Motor neuron (in vitro differentiated cells): Measurements from ENCODE around the gene DPYD. TPM values are rescaled to one million over a fixed set of nuclear protein-coding genes. Genes with fewer than 3 reads are reported as not detected.

Experiments used
- ATAC-seq, 8 experiments: fragments of 200-7000 bp; cut with Tn5 transposase; replicated peaks in 6 of 8; 2 replicates each; pipeline ENCODE4 v1.8.0; 2021; ENCODE audit warnings: mild to moderate bottlenecking in 8 of 8, moderate library complexity in 8 of 8
- H3K27ac ChIP-seq, 2 donors: fragments of 250-450 bp; sonication (Bioruptor Pico); 2 replicates each; pipeline ENCODE4 v1.9.0; 2021; ENCODE audit warnings: antibody characterized with exemption in 2 of 2, mild to moderate bottlenecking in 2 of 2, moderate library complexity in 1 of 2
- H3K4me1 ChIP-seq, 2 donors: fragments of 250-450 bp; sonication (Bioruptor Pico); replicated peaks in 1 of 2; 2 replicates each; pipeline ENCODE4 v1.6.1; 2021; ENCODE audit warnings: antibody characterized with exemption in 2 of 2, mild to moderate bottlenecking in 2 of 2, moderate library complexity in 1 of 2
- H3K4me3 ChIP-seq, 5 donors: fragments of 250-450 bp; sonication (Bioruptor Pico); 2 replicates each; pipeline ENCODE4 v1.9.0; 2021; ENCODE audit warnings: antibody characterized with exemption in 5 of 5, mild to moderate bottlenecking in 5 of 5, moderate library complexity in 4 of 5
- WGBS, 10 experiments: fragments of 450-650 bp; shearing (Covaris generic); methylation state at CpG; one replicate each; pipeline ENCODE4 v1.0.0; 2022; 5-methylcytosine and 5-hydroxymethylcytosine counted together
- in situ Hi-C, 9 experiments: fragments of 400-800 bp; cut with MboI; loops; one replicate each; pipeline ENCODE4 v1.15.0; 2021; ENCODE audit warnings: low sequenced_read_pairs in 9 of 9, low pct_unique_long_range_greater_than_20kb in 2 of 9; ENCODE audit not compliant: unreplicated experiment in 9 of 9
- total RNA-seq, 8 experiments: library from RNA; unstranded; fragments of 300-600 nt; gene quantifications; 2 replicates each; pipeline versions ENCODE4 v1.2.3 to v1.2.4, GENCODE V29; 2022

DPYD gene
- total RNA-seq, 8 experiments from 2014 or later, result 7.4 to 37.1 (median 14.2) TPM

DNA sequence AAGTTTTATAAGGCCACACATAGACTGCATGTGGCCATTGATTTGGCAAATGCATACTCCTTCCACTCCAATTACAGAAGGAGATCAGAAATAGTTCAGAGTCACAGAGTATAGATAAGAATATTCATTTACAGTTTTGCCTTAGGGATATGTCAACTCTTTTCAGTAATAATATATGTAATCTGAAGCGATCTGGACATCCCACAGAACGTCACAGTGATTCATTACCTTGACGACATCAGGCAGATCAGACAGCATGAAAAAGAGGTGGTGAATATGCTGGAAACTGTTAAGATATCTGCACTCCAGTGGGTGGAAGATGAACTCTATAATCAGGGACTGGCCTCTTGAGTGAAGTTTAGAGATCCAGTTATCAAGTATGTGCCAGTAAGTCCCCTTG lies 240.4 kb downstream of the DPYD start:
- in situ Hi-C loops, result no loop called here
- H3K4me1 ChIP-seq, result peaks cover 0 to 2% of the 10 kb centered on the region in 2 donors
- H3K4me3 ChIP-seq, result no peak overlapping the region
- 30 to 90% (median 67%) methylated on average over 2 to 3 of the region's 3 CpGs; no CpG with 5 or more reads in 3 of the 10 experiments for WGBS, 10 experiments
- peak; percentile 12 to 97 (median 46) for ATAC-seq
- no peak overlapping the region for H3K27ac ChIP-seq

DNA sequence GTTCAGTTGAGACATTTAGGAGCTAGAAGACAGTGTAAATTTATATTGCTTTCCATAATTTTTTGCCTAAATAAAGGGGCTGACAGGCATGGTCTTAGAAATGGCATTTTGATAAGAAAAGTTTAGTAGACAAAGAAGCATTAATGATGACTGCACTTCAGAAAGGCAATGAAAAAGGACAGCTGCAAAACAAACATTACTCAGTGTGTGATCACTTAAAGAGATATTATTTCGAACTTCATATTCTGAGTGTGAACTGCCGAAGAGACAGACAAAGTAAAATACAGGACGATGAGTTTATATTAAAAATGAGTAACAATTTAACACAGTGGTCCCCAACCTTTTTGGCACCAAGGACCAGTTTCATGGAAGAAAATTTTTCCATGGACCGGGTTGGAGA lies 243.1 kb downstream of the DPYD start:
- 63 to 96% (median 91%) methylated on average over 1 to 4 of the region's 4 CpGs; no CpG with 5 or more reads in 1 of the 10 experiments for WGBS, 10 experiments
- Histone ChIP-seq H3K27ac (no peak overlapping the region), H3K4me3 (no peak overlapping the region), H3K4me1 (peaks cover 0 to 2% of the 10 kb centered on the region in 2 donors)
- no peak for ATAC-seq
- in situ Hi-C loops, result no loop called here

DNA sequence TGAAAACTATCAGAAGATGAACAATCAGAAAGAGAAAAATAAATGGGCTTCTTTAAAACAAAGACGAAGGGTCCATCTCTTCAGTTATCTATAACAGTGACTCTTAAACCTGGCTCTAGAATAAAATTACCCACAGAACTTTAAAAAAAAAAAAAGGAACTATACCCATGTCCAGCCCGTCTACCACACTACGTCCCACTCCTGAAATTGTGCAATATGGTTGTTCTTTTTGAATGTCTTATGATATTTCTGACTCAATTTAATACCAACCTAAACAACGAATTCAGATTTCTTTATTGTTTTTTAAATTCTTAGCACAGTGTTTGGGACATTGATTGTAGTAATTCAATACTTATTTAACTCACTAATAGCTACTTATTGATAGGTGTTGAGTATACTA lies 246.3 kb downstream of the DPYD start:
- Histone ChIP-seq H3K4me3 (no peak overlapping the region), H3K4me1 (peaks cover 0 to 2% of the 10 kb centered on the region in 2 donors), H3K27ac (no peak overlapping the region)
- in situ Hi-C loops, result no loop called here
- 78 to 100% (median 89%) methylated on average over 1 to 4 of the region's 4 CpGs for WGBS, 10 experiments
- no peak for ATAC-seq

DNA sequence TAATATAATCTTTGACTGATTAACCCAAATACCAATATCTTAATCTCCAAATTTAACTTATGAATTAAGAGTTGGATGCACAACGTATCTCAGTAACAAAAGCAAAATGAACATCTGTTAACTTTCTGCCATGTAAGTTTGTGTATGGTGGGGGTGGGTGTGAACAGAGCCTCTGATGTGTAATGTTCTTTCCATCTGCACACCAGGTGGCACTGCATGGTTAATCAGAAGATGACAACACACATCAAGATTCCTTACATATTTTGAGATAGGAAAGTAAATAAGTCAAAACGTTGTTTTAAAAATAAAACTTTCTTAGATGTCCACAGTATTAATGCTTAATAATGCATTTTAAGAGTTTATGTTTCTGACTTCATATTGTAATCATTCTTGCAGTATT lies 251.9 kb downstream of the DPYD start:
- Histone ChIP-seq H3K27ac (no peak overlapping the region), H3K4me1 (no peaks in the 10 kb centered on the region), H3K4me3 (no peak overlapping the region)
- WGBS, 10 experiments, result 0 to 65% (median 21%) methylated on average over 1 to 2 of the region's 2 CpGs
- ATAC-seq, result peak in 3 of 8 experiments; percentile 53 to 76 (median 55)
- in situ Hi-C loops, result no loop called here

DNA sequence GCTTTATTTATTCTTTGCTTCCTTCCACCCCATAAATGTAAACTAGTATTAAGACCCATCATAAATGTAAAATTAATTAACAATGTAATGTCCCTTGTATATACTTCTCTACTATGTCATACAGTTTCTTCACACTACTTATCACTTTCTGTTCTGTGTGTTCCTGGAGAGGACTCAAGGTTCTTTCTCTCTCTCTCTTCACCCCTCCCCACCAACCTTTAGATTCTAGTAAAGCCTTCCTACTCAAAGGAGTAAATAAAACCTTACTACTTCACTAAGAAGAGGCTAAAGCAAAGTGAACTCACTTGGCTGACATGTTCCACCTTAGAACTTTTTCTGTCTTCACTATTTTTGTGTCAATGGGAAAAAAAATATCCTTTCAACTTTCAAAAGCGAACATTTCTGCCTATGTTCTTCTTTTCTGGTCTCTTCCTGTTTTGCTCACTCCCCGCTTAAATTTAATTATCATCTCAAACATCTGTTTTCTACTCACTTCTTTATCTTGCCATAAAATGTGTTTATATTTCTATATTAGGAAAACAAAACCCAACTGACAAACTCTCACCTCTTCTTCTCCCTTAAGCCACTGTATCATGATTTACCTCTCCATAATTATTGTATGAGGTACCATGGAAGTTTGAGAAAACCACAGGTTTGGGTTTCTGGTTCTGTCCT lies 260.3 kb downstream of the DPYD start:
- 40 to 100% (median 98%) methylated on average over 1 to 2 of the region's 2 CpGs for WGBS, 10 experiments
- no peaks in the 10 kb centered on the region for H3K4me1 ChIP-seq
- no peak overlapping the region for H3K4me3 ChIP-seq
- no peak for ATAC-seq
- no peak overlapping the region for H3K27ac ChIP-seq
- in situ Hi-C loops, result no loop called here

DNA sequence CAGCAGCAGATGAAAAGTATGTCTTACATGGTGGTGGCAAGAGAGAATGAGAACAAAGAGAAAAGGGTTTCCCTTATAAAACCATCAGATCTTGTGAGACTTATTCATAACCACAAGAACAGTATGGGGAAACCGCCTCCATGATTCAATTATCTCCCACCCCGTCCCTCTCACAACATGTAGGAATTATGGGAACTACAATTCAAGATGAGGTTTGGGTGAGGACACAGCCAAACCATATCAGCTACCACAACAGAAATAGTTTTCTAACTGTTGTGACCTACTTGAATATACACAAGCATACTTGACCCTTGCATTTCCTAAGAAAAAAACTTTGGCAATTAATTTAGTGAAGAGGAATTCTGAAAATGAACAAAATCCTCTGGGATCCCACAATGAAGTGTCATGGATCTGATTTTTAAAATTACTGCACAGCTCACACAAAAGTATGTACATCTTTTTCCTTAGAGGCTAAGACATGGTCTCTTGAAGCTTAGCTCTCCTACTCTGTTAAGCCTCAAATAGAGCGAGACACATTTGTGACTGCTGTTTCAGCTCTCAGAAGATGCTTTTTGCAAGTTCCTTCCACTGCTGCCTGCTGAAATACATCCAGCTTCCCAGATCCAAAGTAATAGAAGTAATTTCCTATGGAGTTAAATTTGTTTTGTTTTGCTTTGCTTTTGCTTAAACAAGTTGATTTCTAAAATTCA lies 265.8 kb downstream of the DPYD start:
- 63 to 100% (median 91%) methylated on average over 1 to 3 of the region's 3 CpGs for WGBS, 10 experiments
- in situ Hi-C loops, result no loop called here
- ATAC-seq, result no peak

DNA sequence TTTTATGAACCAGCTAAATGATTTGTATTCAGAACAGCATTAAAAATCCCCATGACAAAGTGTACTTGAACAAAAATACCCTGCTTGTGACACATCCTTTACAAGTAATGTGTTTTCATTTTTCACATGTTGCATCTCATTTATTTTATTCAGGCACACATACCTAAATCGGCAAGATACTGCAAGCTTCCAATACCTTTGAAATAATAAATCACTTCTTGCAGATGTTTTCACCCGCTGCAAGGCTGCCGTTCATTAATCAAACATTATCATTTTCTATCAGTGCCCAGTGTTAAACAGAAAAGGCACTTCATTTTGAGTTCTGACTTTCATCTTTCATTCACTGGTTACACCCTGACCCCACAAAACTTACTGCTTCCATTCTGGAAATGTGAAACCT lies 269.6 kb downstream of the DPYD start:
- in situ Hi-C loops, result no loop called here
- Histone ChIP-seq H3K27ac (no peak overlapping the region), H3K4me3 (no peak overlapping the region), H3K4me1 (peaks cover 0 to 13% of the 10 kb centered on the region in 2 donors)
- ATAC-seq, result peak in 3 of 8 experiments; percentile 5 to 67 (median 61)
- 40 to 92% (median 71%) methylated on average over 1 to 3 of the region's 3 CpGs for WGBS, 10 experiments

More for the DNA sequence above, 265.8 kb downstream of the DPYD start:
- Histone ChIP-seq H3K4me1 (peaks cover 0 to 13% of the 10 kb centered on the region in 2 donors), H3K4me3 (no peak overlapping the region), H3K27ac (no peak overlapping the region)

DNA sequence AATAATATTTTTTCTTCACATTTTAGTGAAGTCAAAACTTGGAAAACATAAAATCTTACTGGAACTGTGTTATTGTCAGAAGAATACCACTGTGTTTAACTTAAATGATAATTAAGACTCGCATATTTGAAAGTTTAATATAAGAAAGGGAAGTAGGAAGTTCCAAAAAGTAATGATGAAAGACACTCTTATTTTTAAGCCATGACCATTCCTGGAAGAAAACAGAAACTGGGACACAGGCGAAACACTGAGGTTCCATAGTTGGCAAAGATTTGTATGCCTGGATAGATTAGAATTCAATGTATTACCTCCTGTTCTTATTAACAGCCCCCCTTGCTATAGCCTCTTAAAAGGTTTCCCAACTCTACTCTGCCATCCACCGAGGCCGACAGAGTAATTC lies 271.2 kb downstream of the DPYD start:
- H3K4me3 ChIP-seq, result no peak overlapping the region
- in situ Hi-C loops, result no loop called here
- H3K27ac ChIP-seq, result no peak overlapping the region
- 51 to 100% (median 81%) methylated on average over 1 to 4 of the region's 4 CpGs for WGBS, 10 experiments
- ATAC-seq, result no peak
- peaks cover 0 to 13% of the 10 kb centered on the region in 2 donors for H3K4me1 ChIP-seq

DNA sequence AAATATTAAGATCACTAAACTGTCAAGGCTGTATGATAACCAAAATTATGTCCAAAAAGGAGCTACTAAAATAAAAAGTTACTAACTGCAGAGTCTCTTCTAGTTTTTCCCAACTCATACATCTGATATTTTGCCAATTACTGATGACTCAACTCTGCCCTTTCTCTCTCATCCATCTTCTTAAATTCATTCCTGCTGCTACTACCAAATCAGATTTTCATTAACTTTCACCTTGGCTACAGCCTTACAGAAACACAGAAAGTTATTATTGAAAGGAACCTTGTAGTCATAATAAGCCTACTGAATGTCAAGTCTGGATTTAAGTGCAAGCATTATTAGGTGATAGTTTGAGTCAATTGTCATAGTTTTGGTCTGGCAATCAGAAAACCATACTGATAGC lies 273.1 kb downstream of the DPYD start:
- no peak overlapping the region for H3K27ac ChIP-seq
- in situ Hi-C loops, result no loop called here
- peaks cover 0 to 13% of the 10 kb centered on the region in 2 donors for H3K4me1 ChIP-seq
- no peak overlapping the region for H3K4me3 ChIP-seq
- no peak for ATAC-seq

DNA sequence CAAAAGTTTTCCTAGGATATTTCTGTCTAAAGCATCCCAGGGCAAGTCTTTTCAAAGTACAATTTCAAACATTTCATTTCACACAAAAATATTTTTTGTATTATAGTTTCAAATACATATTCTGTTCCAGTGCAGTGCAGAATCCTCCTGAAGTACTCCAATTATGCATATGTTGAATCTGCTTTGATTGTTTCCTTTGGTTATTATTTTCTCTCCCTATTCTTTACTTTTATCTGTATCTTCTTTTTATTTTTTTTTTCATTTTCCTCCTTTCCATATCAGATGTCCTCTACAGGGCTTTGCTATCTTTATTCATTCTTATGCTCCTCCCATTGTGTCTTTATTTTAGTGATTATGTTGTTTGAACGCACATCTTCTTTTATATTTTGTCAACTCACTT lies 274.8 kb downstream of the DPYD start:
- no peak overlapping the region for H3K27ac ChIP-seq
- H3K4me3 ChIP-seq, result no peak overlapping the region
- WGBS, 10 experiments, result 93 to 100% (median 98%) methylated on average over 1 of the region's 1 CpG
- peaks cover 0 to 2% of the 10 kb centered on the region in 2 donors for H3K4me1 ChIP-seq
- ATAC-seq, result no peak
- in situ Hi-C loops, result no loop called here

DNA sequence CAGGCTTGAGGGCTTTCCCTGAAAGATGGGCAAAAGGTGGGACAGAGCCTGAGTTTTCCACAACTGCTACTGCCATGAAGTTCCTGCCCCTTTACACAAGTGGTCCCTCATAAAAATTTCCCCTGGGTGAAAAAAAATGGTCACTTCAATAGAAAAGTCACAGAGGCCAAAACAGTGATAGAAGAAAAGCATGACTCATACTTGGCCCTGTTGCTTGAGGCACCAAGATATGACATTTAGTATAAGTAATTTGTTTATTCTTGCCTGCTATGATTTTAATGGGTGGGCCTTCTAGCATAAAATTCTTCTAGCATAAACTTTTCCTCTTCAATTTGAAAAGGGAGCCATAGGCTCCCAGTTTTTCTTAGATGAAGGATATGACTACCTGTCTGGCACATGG lies 280.2 kb downstream of the DPYD start:
- ATAC-seq, result no peak
- in situ Hi-C loops, result no loop called here

DNA sequence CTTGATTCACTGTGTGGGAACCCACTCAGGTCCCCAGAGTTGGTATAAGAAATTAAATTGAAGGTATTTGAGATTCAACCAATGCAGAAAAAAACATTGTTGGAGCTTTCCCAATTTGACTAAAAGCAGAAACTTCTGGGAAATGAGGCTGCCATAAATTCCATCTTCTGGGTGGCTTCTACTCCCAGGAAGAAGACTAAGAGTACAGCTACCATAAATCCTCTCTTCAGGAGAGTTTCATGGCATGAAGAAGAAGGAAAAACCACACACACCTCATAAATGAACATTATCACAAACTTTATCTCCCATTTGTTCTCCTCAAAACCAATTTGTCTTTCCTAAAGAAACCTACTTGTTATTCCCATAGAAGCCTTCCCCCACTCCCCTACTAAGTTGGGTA lies 283.9 kb downstream of the DPYD start:
- no peak for ATAC-seq
- peaks cover 0 to 5% of the 10 kb centered on the region in 2 donors for H3K4me1 ChIP-seq
- H3K4me3 ChIP-seq, result no peak overlapping the region
- in situ Hi-C loops, result no loop called here
- no peak overlapping the region for H3K27ac ChIP-seq

More for the DNA sequence above, 280.2 kb downstream of the DPYD start:
- no peak overlapping the region for H3K27ac ChIP-seq
- no peaks in the 10 kb centered on the region for H3K4me1 ChIP-seq
- no peak overlapping the region for H3K4me3 ChIP-seq

DNA sequence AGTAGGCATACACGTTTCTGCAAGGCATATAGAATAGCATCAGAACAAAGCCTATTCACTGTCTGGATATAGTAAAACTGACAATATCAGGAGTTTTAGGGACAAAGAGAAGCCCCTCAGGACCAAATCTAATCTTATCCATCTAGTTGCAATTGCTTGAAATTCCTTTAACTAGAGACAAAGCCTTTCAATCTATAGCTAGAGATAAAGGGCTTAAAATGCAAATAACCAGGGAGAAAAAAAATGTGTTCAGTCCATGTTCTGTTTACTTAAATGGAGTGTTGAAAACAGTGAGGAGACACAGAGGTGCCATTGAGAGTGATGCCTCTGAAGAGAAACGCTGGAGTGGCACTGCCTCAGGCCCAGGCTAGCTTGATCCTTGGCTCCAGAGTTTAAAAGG lies 286.1 kb downstream of the DPYD start:
- no peak for ATAC-seq
- no peak overlapping the region for H3K27ac ChIP-seq

DNA sequence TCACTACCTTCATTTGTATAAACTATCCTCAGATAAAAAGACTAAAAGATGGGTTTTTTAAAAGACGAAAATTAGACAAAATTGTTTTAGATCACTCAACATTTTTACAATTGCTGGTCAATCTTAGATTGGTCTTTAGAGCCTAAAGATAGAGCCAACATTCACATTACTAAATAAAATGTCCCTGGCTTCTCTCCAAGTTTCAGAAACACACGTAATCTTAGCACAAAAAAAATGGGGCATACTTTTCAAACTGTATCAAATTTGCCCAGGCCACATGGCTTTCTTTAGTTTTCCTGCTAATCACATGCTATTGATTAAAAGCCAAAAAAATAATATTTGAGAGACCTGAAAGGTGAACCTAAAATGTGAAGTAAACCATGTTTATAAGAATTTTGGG lies 288.1 kb downstream of the DPYD start:
- H3K4me3 ChIP-seq, result no peak overlapping the region
- in situ Hi-C loops, result no loop called here
- 88 to 100% (median 95%) methylated on average over 1 to 2 of the region's 2 CpGs; no CpG with 5 or more reads in 2 of the 10 experiments for WGBS, 10 experiments
- ATAC-seq, result no peak
- no peak overlapping the region for H3K27ac ChIP-seq
- H3K4me1 ChIP-seq, result peaks cover 11 to 19% of the 10 kb centered on the region in 2 donors

More for the DNA sequence above, 286.1 kb downstream of the DPYD start:
- in situ Hi-C loops, result no loop called here
- WGBS, 10 experiments, result 60 to 100% (median 88%) methylated on average over 1 to 2 of the region's 2 CpGs
- Histone ChIP-seq H3K4me3 (no peak overlapping the region), H3K4me1 (peaks cover 11 to 19% of the 10 kb centered on the region in 2 donors)
